KMS-11 (cell line): ENCODE data around the gene ARL8B.

Source experiments
- H2AFZ ChIP-seq: fragments of 200-600 bp; sonication (generic); 2 replicates; pipeline ENCODE4 v1.6.1; 2016; ENCODE audit warnings: antibody characterized with exemption, mixed run types, low read depth
- H3K27ac ChIP-seq: fragments of 200-600 bp; sonication (generic); 2 replicates; pipeline ENCODE4 v1.6.1; 2016; ENCODE audit warnings: mild to moderate bottlenecking, mixed run types
- H3K27me3 ChIP-seq: fragments of 200-600 bp; sonication (generic); 2 replicates; pipeline ENCODE4 v1.6.1; 2017; ENCODE audit warnings: mild to moderate bottlenecking, low read depth, mixed run types, moderate library complexity; ENCODE audit not compliant: insufficient read depth
- H3K36me3 ChIP-seq: fragments of 200-600 bp; sonication (generic); 2 replicates; pipeline ENCODE4 v1.6.1; 2017; ENCODE audit warnings: mild to moderate bottlenecking, mixed run types; ENCODE audit not compliant: insufficient read depth
- H3K4me1 ChIP-seq: fragments of 200-600 bp; sonication (generic); 2 replicates; pipeline ENCODE4 v1.6.1; 2016; ENCODE audit warnings: mild to moderate bottlenecking, low read depth, mixed run types; ENCODE audit not compliant: poor library complexity, severe bottlenecking
- H3K4me2 ChIP-seq: fragments of 200-600 bp; sonication (generic); 2 replicates; pipeline ENCODE4 v1.7.0; 2016; ENCODE audit warnings: mild to moderate bottlenecking, mixed run types
- H3K4me3 ChIP-seq: fragments of 200-600 bp; sonication (generic); IDR thresholded peaks from 2 replicates; pipeline ENCODE4 v1.6.1; 2017; ENCODE audit warnings: low read depth, low read length, mixed read lengths; ENCODE audit not compliant: insufficient read depth
- H3K79me2 ChIP-seq: fragments of 200-600 bp; sonication (generic); 2 replicates; pipeline ENCODE4 v1.6.1; 2016; ENCODE audit warnings: low read depth, mixed run types; ENCODE audit not compliant: insufficient read depth
- H3K9ac ChIP-seq: fragments of 200-600 bp; sonication (generic); 2 replicates; pipeline ENCODE4 v1.6.1; 2016; ENCODE audit warnings: mild to moderate bottlenecking, mixed run types
- H4K20me1 ChIP-seq: fragments of 200-600 bp; sonication (generic); 2 replicates; pipeline ENCODE4 v1.6.1; 2016; ENCODE audit warnings: mild to moderate bottlenecking, mixed run types; ENCODE audit not compliant: insufficient read depth
- TF ChIP-seq, protein P1 (sequence below): fragments of 200-600 bp; sonication (generic); conservative IDR thresholded peaks from 2 replicates; pipeline ENCODE4 v1.6.1; 2017; ENCODE audit warnings: low read depth, mild to moderate bottlenecking, antibody characterized with exemption, low read length, moderate library complexity, mixed read lengths

ARL8B gene

DNA sequence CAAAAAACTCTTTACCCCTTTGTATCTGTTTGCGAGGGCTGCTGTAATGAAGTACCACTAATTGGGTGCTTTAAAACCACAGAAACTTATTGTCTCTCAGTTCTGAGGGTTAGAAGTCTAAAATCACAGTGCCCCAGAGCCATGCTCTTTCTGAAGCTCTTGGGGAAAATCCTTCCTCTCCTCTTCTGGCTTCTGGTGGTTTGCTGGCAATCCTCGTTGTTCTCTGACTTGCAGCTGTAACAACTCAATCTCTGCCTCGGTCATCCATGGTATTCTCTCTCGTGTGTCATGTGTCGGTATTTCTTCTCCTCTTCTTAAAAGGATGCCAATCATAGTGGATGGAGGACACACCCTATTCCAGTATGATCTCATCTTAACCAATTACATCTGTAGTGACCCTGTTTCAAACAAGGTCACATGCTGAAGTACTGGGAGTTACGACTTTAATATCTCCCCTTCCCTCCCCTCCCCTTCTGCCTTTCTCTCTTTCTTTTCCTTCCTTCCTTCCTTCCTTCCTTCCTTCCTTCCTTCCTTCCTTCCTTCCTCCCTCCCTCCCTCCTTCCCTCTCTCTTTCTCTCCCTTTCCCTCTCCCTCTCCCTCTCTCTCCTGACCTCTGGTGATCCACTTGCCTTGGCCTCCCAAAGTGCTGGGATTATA is 6.5 kb upstream of the ARL8B start:
- no peaks in the 10 kb centered on the region for H3K36me3 ChIP-seq
- peak overlapping the region; percentile 36; the same call in 1 of the 2 replicates for H2AFZ ChIP-seq
- TF ChIP-seq, protein P1, sequence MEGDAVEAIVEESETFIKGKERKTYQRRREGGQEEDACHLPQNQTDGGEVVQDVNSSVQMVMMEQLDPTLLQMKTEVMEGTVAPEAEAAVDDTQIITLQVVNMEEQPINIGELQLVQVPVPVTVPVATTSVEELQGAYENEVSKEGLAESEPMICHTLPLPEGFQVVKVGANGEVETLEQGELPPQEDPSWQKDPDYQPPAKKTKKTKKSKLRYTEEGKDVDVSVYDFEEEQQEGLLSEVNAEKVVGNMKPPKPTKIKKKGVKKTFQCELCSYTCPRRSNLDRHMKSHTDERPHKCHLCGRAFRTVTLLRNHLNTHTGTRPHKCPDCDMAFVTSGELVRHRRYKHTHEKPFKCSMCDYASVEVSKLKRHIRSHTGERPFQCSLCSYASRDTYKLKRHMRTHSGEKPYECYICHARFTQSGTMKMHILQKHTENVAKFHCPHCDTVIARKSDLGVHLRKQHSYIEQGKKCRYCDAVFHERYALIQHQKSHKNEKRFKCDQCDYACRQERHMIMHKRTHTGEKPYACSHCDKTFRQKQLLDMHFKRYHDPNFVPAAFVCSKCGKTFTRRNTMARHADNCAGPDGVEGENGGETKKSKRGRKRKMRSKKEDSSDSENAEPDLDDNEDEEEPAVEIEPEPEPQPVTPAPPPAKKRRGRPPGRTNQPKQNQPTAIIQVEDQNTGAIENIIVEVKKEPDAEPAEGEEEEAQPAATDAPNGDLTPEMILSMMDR, result no peak
- H3K9ac ChIP-seq, result no peak overlapping the region
- peak overlapping the region; percentile 11; the same call in 1 of the 2 replicates for H3K4me2 ChIP-seq
- peak overlapping the region; percentile 54; the same call in 1 of the 2 replicates for H3K27ac ChIP-seq
- H3K4me1 ChIP-seq, result peaks cover 15% of the 10 kb centered on the region
- H3K4me3 ChIP-seq, result no peak overlapping the region
- no peaks in the 10 kb centered on the region for H4K20me1 ChIP-seq
- H3K27me3 ChIP-seq, result no peaks in the 10 kb centered on the region
- H3K79me2 ChIP-seq, result no peaks in the 10 kb centered on the region

DNA sequence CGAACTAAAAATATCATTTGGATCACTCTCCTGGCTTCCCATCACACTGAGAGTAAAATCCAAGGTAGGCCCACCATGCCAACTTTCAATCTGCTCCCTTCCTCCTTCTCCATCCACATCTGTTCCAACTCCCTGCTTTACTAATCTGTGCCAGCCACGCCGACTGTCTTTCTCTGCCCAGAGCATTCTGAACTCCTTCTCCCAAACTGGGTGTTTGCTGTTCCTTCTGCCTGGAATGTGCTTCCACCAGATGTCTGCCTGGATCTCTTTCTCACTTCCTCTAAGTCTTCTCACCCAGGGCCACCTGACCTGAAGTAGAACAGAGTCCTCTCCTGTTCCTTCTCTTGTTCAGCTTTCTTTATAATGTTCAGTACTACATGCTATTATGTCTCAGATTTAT is 5.6 kb upstream of the ARL8B start:
- Histone ChIP-seq H4K20me1 (no peaks in the 10 kb centered on the region), H3K4me1 (peaks cover 15% of the 10 kb centered on the region), H3K4me2 (no peak overlapping the region; the same call in 1 of the 2 replicates), H3K27ac (no peak overlapping the region), H3K27me3 (no peaks in the 10 kb centered on the region), H3K79me2 (no peaks in the 10 kb centered on the region), H3K36me3 (no peaks in the 10 kb centered on the region), H3K9ac (no peak overlapping the region), H3K4me3 (no peak overlapping the region), H2AFZ (no peak overlapping the region)
- TF ChIP-seq, protein P1, result no peak

DNA sequence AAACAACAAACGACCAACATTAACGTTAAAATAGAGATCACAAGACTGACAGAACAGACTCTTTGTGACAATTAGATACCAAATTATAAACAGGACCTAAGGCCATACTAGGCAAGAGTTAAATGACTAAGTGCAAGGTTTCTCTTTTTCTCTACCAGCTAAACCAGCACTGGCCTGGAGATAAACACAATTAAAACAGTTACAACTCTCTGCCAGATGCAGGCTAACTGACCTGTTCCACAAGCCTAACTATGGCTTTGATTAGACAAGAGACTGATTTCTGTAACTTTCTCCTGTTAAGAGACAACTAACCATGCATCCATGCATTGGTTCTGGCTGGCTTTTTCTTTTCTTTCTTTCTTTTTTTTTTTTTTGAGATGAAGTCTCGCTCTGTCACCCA is 1.6 kb upstream of the ARL8B start:
- TF ChIP-seq, protein P1, result no peak
- no peak overlapping the region for H3K4me2 ChIP-seq
- H3K27me3 ChIP-seq, result no peaks in the 10 kb centered on the region
- no peak overlapping the region for H3K9ac ChIP-seq
- no peaks in the 10 kb centered on the region for H4K20me1 ChIP-seq
- peaks cover 33% of the 10 kb centered on the region for H3K79me2 ChIP-seq
- H3K27ac ChIP-seq, result no peak overlapping the region
- peaks cover 19% of the 10 kb centered on the region for H3K4me1 ChIP-seq
- no peaks in the 10 kb centered on the region for H3K36me3 ChIP-seq
- H2AFZ ChIP-seq, result no peak overlapping the region
- H3K4me3 ChIP-seq, result no peak overlapping the region

DNA sequence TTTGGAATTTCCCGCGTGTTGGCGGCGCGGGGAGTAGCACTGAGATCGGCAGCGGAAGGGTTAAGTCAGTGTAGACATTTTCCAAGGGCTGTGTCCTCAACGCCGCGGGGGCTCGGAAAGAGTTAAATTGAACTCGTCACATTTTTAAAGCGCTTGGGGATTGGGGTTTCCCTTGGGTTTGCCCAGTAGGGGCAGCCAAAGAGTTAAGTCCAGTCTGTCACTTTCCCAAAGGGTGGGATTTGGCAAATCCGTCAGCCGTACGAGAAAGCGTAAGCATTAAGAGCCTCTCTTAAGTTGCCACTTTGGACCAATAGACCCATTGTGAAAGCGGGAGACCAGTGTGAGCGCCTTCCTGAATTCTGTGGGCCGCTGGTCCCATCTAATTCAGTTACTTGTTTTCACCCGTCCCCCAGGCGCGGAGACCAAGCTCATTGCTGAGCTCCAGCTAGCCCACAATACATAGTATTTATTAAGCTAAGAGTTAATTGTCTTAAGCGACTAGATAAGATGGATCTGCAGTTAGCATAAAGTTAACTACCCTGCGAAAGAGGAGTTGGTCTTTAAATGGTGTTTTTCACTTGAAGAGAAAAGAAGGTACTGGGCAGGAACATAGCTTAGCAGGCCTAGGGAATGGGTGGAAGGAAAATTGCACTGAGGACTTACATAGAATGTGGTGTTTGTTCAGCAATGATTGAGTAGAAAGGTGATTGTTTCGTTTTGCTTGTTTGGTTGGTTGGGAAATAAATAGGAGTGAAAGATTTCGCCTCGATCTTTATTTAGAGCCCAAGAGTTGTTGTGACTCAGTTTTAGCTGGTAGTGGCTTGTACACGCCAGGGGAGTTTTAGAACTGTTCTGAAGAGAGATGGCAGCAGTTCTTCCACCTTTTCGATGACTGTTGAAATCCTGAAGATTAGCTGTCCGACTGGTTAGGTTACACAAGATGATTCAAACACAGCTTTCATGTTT is 932 bp downstream of the ARL8B start:
- peaks cover 17% of the 10 kb centered on the region for H3K4me1 ChIP-seq
- no peaks in the 10 kb centered on the region for H4K20me1 ChIP-seq
- H3K27ac ChIP-seq, result peak overlapping the region; percentile 48
- peak overlapping the region; percentile 88 for H3K4me2 ChIP-seq
- no peak overlapping the region for H2AFZ ChIP-seq
- peak overlapping the region; percentile 85 for H3K9ac ChIP-seq
- H3K4me3 ChIP-seq, result peak overlapping the region; percentile 69
- no peaks in the 10 kb centered on the region for H3K27me3 ChIP-seq
- H3K79me2 ChIP-seq, result peaks cover 59% of the 10 kb centered on the region
- no peaks in the 10 kb centered on the region for H3K36me3 ChIP-seq
- TF ChIP-seq, protein P1, result no peak
